GM21737 (cell line): ENCODE results near the gene OR10P1.
"Not testable (repeated sequence)": the region's sequence is repeated elsewhere in the genome, so short reads cannot be mapped to it uniquely, and the experiment has no call there.

ENCODE experiments used
- ATAC-seq: cut with Tn5 transposase; IDR thresholded peaks from one replicate; pipeline ENCODE4 v1.9.1; 2021; ENCODE audit warnings: mild to moderate bottlenecking, moderate library complexity; ENCODE audit not compliant: unreplicated experiment

Gene OR10P1

GRCh38 chr12:55650620-55651298 is 14.1 kb downstream of the OR10P1 start:
- not testable (repeated sequence) for ATAC-seq

GRCh38 chr12:55651299-55651683 is 14.6 kb downstream of the OR10P1 start:
- no peak for ATAC-seq

GRCh38 chr12:55652352-55652751 is 15.7 kb downstream of the OR10P1 start:
- ATAC-seq = no peak

GRCh38 chr12:55653031-55653430 is 16.3 kb downstream of the OR10P1 start:
- ATAC-seq = no peak

GRCh38 chr12:55654511-55655214 is 18.0 kb downstream of the OR10P1 start:
- no peak for ATAC-seq

- no peak for ATAC-seq
Measured at GRCh38 chr12:55657212-55657611, 20.5 kb downstream of the OR10P1 start.

GRCh38 chr12:55658212-55658611 is 21.5 kb downstream of the OR10P1 start:
- ATAC-seq = no peak

GRCh38 chr12:55658635-55659391 is 22.1 kb downstream of the OR10P1 start:
- ATAC-seq = no peak

GRCh38 chr12:55659486-55660385 is 23.0 kb downstream of the OR10P1 start:
- ATAC-seq = no peak

GRCh38 chr12:55663391-55663790 is 26.7 kb downstream of the OR10P1 start:
- no peak for ATAC-seq

GRCh38 chr12:55664826-55665225 is 28.1 kb downstream of the OR10P1 start:
- no peak for ATAC-seq

GRCh38 chr12:55666508-55666907 is 29.8 kb downstream of the OR10P1 start:
- no peak for ATAC-seq

- no peak for ATAC-seq
Measured at GRCh38 chr12:55670276-55670675, 33.6 kb downstream of the OR10P1 start.

GRCh38 chr12:55671746-55672145 is 35.1 kb downstream of the OR10P1 start:
- no peak for ATAC-seq

- ATAC-seq = peak; percentile 97
Measured at GRCh38 chr12:55673638-55674037, 36.9 kb downstream of the OR10P1 start.

GRCh38 chr12:55675666-55676065 is 39.0 kb downstream of the OR10P1 start:
- no peak for ATAC-seq

- no peak for ATAC-seq
Measured at GRCh38 chr12:55676707-55677106, 40.0 kb downstream of the OR10P1 start.

- no peak for ATAC-seq
Measured at GRCh38 chr12:55679691-55680090, 43.0 kb downstream of the OR10P1 start.

GRCh38 chr12:55681142-55682077 is 44.7 kb downstream of the OR10P1 start:
- ATAC-seq = no peak
